Neural crest cell (in vitro differentiated cells): ENCODE results near the gene GATAD2B. TPM values are rescaled to one million over a fixed set of nuclear protein-coding genes. Genes with fewer than 3 reads are reported as not detected.
A peak's percentile ranks its signal among the peaks of the same experiment; 100 is the strongest.

ENCODE experiments used
- DNase-seq: peaks from one replicate; pipeline ENCODE4 v3.0.0; 2021; ENCODE audit warnings: low read depth, mixed read lengths, low spot score
- H3K27ac Mint-ChIP-seq: one replicate; pipeline ENCODE4 v1.8.0; 2021; ENCODE audit warnings: mild to moderate bottlenecking, mixed read lengths; ENCODE audit not compliant: unreplicated experiment
- H3K27me3 Mint-ChIP-seq: 2 replicates; pipeline ENCODE4 v1.8.0; 2021; ENCODE audit warnings: low read depth, mild to moderate bottlenecking, mixed read lengths
- H3K36me3 Mint-ChIP-seq: 2 replicates; pipeline ENCODE4 v1.8.0; 2021; ENCODE audit warnings: low read depth, mild to moderate bottlenecking, mixed read lengths
- H3K4me1 Mint-ChIP-seq: 2 replicates; pipeline ENCODE4 v1.8.0; 2021; ENCODE audit warnings: mixed read lengths
- H3K4me3 Mint-ChIP-seq: one replicate; pipeline ENCODE4 v1.8.0; 2021; ENCODE audit warnings: mild to moderate bottlenecking, mixed read lengths
- H3K9me3 Mint-ChIP-seq: 2 replicates; pipeline ENCODE4 v1.8.0; 2021; ENCODE audit warnings: mixed read lengths
- total RNA-seq: library from RNA; stranded (reverse); gene quantifications from 2 replicates; pipeline ENCODE4 v1.2.1, GENCODE V29; 2021
- TF ChIP-seq, protein P1 (sequence below): fragments of 200-600 bp; sonication (generic); conservative IDR thresholded peaks from 2 replicates; pipeline ENCODE4 v1.5.0; 2021; ENCODE audit warnings: antibody characterized with exemption, mild to moderate bottlenecking

GATAD2B gene
- total RNA-seq, 1 donor from 2014 or later, result 52.5 TPM

DNA sequence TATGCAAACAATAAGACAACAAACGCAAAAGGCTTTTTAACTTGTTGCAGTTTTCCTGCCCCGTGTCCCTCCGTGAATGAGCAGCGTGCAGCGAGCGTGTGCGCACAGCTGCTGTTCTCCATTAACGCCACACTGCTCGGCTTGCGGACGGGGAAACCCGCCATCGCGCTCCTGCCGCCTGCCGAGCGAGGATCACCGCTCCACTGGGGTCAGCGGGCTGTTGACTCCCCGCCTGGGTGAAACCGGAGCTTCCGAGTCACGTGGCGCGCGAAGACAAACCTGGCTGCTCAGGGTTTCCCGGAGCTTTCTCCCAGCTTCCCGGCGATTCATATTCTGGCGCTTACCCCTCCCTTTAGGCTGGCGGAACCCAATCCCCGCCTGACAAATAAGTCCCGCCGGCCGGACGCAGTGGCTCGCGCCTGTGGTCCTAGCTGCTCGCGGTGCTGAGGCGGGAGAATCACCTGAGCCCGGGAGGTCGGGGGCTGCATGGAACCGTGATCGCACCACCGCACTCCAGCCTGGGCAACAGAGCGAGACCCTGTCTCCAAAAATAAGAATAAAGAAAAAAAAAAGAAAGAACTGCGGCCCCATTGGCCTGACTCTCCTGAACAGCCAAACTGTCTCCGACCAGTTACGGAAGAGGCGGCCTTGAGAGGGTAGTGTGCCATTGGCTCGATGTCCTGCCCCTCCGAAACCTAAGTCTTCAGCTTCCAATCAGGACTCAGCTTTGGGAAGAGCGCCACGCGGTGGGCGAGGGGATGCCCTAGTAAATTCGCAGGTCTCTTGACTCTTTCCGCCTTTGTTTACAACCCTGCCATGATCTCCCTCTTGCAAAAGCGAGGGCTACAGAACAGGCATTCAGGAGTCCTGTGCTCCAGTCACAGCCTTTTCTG is 44.6 kb upstream of the GATAD2B start, which contains the start of gene CREB3L4:
CREB3L4 (plus strand) TSS at position 796 of the 893 bp plus-strand sequence. CDS start 624 bp downstream, outside the sequence.
- Mint-ChIP-seq H3K9me3 (no peaks in the 10 kb centered on the region), H3K27ac (peak within 1 kb of the TSS; percentile 98), H3K4me1 (peaks cover 56% of the 10 kb centered on the region), H3K27me3 (no peaks in the 10 kb centered on the region), H3K36me3 (peaks cover 2% of the 10 kb centered on the region), H3K4me3 (peak within 1 kb of the TSS; percentile 96)
- DNase-seq, result peak; percentile 81
- TF ChIP-seq, protein P1, sequence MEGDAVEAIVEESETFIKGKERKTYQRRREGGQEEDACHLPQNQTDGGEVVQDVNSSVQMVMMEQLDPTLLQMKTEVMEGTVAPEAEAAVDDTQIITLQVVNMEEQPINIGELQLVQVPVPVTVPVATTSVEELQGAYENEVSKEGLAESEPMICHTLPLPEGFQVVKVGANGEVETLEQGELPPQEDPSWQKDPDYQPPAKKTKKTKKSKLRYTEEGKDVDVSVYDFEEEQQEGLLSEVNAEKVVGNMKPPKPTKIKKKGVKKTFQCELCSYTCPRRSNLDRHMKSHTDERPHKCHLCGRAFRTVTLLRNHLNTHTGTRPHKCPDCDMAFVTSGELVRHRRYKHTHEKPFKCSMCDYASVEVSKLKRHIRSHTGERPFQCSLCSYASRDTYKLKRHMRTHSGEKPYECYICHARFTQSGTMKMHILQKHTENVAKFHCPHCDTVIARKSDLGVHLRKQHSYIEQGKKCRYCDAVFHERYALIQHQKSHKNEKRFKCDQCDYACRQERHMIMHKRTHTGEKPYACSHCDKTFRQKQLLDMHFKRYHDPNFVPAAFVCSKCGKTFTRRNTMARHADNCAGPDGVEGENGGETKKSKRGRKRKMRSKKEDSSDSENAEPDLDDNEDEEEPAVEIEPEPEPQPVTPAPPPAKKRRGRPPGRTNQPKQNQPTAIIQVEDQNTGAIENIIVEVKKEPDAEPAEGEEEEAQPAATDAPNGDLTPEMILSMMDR, result peak; percentile 48

DNA sequence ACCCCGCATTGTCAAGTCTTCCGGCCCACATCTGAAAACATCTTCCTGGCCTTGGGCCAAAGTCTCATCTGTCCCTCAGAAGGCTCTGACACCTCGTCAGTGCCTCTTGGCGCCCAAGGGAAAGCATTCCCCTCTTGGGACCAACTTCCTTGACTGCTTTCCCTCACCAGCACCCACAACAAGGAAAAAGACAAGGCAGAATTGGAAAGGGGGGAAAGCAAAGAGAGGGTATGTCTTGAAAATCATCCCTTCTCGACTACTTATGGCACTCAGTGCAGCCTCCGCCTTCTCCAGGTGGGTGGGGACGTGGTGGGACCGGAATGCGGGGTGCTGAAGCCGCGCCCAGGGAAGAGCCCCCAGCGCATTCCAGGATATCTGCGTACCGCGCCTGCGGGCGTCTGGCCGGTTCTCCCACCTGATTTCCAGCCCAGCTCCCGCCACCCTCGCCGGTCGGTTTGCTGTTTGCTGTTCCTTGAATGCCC is 41.1 kb upstream of the GATAD2B start:
- peaks cover 76% of the 10 kb centered on the region for H3K4me1 Mint-ChIP-seq
- DNase-seq, result peak; percentile 22
- H3K27ac Mint-ChIP-seq, result peak overlapping the region; percentile 98

GRCh38 chr1:153963030-153963849 is 40.5 kb upstream of the GATAD2B start, which contains the start of gene SLC39A1:
Gene SLC39A1 (minus strand): TSS chr1:153963537. CDS start chr1:153962715, 822 bp downstream.
- Mint-ChIP-seq H3K4me1 (peaks cover 76% of the 10 kb centered on the region), H3K36me3 (peaks cover 2% of the 10 kb centered on the region), H3K4me3 (peak within 1 kb of the TSS; percentile 88), H3K9me3 (no peaks in the 10 kb centered on the region), H3K27ac (peak within 1 kb of the TSS; percentile 98), H3K27me3 (no peaks in the 10 kb centered on the region)
- TF ChIP-seq, protein P1, result no peak
- peak; percentile 99 for DNase-seq

More for the DNA sequence above, 41.1 kb upstream of the GATAD2B start:
- TF ChIP-seq, protein P1, result no peak
- H3K36me3 Mint-ChIP-seq, result peaks cover 2% of the 10 kb centered on the region
- H3K9me3 Mint-ChIP-seq, result no peaks in the 10 kb centered on the region
- H3K4me3 Mint-ChIP-seq, result peak overlapping the region; percentile 88
- no peaks in the 10 kb centered on the region for H3K27me3 Mint-ChIP-seq

DNA sequence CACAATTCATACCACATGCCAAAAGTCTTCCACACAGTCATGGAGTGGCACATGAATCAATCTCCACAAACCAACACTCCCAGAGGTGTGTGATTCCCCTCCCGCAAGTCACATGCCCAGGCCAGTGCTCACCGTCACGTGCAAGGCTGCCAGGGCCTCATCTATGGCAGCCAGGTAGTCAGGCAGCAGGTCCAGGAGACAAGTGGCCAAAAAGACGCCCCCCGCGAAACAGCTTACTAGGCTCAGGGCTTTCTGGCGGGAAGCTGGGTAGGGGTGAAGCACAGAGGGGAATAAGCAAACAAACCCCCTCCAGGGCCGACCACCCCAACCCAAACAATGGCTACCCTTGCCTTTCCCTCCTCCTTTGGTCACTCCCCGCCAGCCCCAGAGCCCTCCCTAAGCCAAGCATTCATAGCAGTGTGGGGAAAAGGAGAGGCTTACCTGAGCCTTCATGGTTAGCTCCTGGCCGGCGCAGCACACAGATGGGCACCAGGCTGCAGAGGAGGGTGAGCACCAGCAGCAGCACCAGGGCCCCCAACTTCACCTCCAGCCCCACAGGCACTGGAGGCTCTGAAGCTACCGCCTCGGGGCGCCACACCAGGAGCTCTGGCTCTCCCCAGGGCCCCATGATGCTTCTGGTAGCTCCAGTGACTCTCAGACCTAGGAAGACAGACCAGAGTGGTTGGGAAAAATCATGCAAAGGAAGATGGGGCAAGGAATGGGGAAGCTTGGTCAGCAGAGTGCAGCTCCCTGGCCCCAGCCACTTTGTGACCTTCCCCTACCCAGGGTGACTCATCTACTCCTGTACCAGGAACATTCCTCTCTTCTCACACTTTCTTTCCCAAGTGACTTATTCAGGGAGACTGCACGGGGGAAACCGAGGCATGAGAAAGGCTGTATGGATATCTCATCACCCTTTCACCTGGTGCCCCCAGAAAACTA is 39.6 kb upstream of the GATAD2B start:
- TF ChIP-seq, protein P1, result no peak
- Mint-ChIP-seq H3K4me1 (peaks cover 74% of the 10 kb centered on the region), H3K27ac (peak overlapping the region; percentile 98), H3K4me3 (peak overlapping the region; percentile 88), H3K27me3 (peaks cover 2% of the 10 kb centered on the region), H3K9me3 (no peaks in the 10 kb centered on the region), H3K36me3 (peaks cover 2% of the 10 kb centered on the region)
- DNase-seq, result no peak
